ENCODE measurements around the gene CHSY1. TPM values are rescaled to one million over a fixed set of nuclear protein-coding genes. Genes with fewer than 3 reads are reported as not detected.

The CHSY1 gene
- total RNA-seq, 1 experiment from 2014 or later: 47.0 TPM

DNA sequence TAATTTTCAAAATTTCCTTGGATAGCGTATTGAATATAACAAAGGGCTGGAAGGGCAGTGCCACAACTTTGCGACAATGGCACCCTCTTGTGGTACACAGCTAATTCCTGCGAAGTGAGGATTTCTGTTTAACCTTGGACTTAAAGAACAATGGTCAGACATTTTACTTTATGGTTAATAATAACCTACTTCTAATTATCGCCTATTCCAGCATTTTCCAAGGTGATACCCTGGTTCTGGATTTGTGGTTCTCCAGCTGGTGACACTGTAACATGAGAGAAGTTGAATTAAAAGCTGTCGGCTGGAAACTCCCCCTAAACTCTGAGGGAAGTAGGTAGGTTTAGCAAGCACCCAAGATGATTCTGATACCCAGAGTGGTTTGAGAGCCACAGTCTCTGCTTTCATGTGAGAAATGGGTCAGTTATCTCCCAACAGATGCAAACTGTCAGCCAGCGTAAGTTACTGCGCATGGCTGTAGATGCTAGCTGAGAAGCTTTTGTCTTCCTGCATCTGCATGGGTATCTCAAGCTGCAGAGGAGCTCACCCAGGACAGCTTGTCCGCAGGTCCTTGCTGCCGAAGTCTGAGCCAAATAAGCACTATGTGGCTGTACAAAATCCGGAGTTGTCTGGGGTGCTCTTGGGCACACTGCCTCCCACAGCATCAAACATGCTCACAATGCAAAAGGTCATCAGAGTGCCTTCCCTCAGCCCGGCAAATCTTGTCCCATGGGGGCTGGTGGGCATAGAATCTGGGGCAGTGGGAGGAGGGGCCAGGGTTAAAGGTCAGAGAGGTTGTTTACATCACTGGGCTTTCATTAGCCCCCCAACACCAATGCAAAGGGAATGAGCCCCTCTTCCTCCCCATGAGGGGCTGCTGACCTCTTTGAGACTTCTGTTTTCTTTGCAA lies 6.6 kb upstream of the CHSY1 start:
- Histone ChIP-seq H3K36me3 (ENCODE audit: insufficient read depth, low read length, poor library complexity, severe bottlenecking) (no peaks in the 10 kb centered on the region), H3K9me3 (ENCODE audit: low read depth, low read length, poor library complexity, severe bottlenecking) (no peaks in the 10 kb centered on the region), H3K27me3 (replicated peaks; ENCODE audit: insufficient read depth, low read depth, low read length, poor library complexity) (no peaks in the 10 kb centered on the region), H3K4me1 (ENCODE audit: insufficient read depth, low read length, poor library complexity, severe bottlenecking) (no peaks in the 10 kb centered on the region), H3K27ac (ENCODE audit: low read depth, low read length, poor library complexity, severe bottlenecking) (no peak overlapping the region), H3K4me3 (ENCODE audit: low read depth, low read length, poor library complexity, severe bottlenecking) (no peak overlapping the region)
- no TSS peak for BruUV-seq (replicated peaks)
- POLR2A ChIA-PET (ENCODE audit: low non-redundant PET): no interaction called here
- peak; percentile 75 for DNase-seq (ENCODE audit: low spot score)
- TF ChIP-seq EZH2 (IDR thresholded peaks at IDR 0.05; ENCODE audit: borderline replicate concordance, low read depth, low read length, poor library complexity, severe bottlenecking): no peak
- TF ChIP-seq, protein P1, sequence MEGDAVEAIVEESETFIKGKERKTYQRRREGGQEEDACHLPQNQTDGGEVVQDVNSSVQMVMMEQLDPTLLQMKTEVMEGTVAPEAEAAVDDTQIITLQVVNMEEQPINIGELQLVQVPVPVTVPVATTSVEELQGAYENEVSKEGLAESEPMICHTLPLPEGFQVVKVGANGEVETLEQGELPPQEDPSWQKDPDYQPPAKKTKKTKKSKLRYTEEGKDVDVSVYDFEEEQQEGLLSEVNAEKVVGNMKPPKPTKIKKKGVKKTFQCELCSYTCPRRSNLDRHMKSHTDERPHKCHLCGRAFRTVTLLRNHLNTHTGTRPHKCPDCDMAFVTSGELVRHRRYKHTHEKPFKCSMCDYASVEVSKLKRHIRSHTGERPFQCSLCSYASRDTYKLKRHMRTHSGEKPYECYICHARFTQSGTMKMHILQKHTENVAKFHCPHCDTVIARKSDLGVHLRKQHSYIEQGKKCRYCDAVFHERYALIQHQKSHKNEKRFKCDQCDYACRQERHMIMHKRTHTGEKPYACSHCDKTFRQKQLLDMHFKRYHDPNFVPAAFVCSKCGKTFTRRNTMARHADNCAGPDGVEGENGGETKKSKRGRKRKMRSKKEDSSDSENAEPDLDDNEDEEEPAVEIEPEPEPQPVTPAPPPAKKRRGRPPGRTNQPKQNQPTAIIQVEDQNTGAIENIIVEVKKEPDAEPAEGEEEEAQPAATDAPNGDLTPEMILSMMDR (conservative IDR thresholded peaks at IDR 0.05; ENCODE audit: low read depth, low read length): peak; percentile 96
- CTCF ChIA-PET: interaction anchor here (0.6 to 1.4 kb wide), 8 partner anchors 130 to 250 kb away, joined by 3 to 8 read pairs (median 4); no protein-coding TSS in a partner anchor
- intact Hi-C loops (cut with micrococcal nuclease; ENCODE audit: unreplicated experiment): loop anchor here (1.0 to 10.0 kb wide), 4 partner anchors 170 to 624 kb away; partner anchors contain the start of gene LRRK1

DNA sequence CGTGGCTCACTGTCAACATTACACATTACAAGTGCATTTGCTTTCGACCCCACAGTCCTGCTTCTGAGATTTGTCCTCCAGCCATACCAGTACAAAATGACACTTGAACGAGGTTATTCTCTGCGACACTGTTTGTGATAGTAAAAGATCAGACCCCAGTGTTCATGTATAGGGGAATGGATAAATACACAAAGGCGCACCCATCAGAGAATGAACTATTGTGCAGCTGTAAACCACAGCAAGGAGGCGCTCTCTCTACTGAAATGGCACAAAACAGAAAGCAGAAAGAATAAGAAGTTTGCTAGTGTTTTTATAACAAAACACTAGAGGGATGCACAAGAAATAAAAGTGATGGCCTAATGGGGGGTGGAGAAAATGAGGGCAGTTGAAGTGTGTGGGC lies 4.9 kb upstream of the CHSY1 start:
- peak; percentile 51 for DNase-seq (ENCODE audit: low spot score)
- intact Hi-C loops (cut with micrococcal nuclease; ENCODE audit: unreplicated experiment): loop anchor here (10.0 kb wide), 2 partner anchors 342 to 622 kb away; partner anchors contain the start of gene LRRK1
- Histone ChIP-seq H3K27ac (ENCODE audit: low read depth, low read length, poor library complexity, severe bottlenecking) (no peak overlapping the region), H3K4me3 (ENCODE audit: low read depth, low read length, poor library complexity, severe bottlenecking) (no peak overlapping the region), H3K4me1 (ENCODE audit: insufficient read depth, low read length, poor library complexity, severe bottlenecking) (peaks cover 4% of the 10 kb centered on the region), H3K9me3 (ENCODE audit: low read depth, low read length, poor library complexity, severe bottlenecking) (no peaks in the 10 kb centered on the region), H3K27me3 (replicated peaks; ENCODE audit: insufficient read depth, low read depth, low read length, poor library complexity) (no peaks in the 10 kb centered on the region), H3K36me3 (ENCODE audit: insufficient read depth, low read length, poor library complexity, severe bottlenecking) (no peaks in the 10 kb centered on the region)
- no TSS peak for BruUV-seq (replicated peaks)
- CTCF ChIA-PET: interaction anchor here (0.6 kb wide), 1 partner anchor 376 kb away, joined by 3 read pairs; no protein-coding TSS in a partner anchor
- POLR2A ChIA-PET (ENCODE audit: low non-redundant PET): interaction anchor here (0.7 kb wide), 1 partner anchor 156 kb away, joined by 4 read pairs; no protein-coding TSS in a partner anchor
- TF ChIP-seq, protein P1 (conservative IDR thresholded peaks at IDR 0.05; ENCODE audit: low read depth, low read length): peak; percentile 62
- TF ChIP-seq EZH2 (IDR thresholded peaks at IDR 0.05; ENCODE audit: borderline replicate concordance, low read depth, low read length, poor library complexity, severe bottlenecking): no peak

DNA sequence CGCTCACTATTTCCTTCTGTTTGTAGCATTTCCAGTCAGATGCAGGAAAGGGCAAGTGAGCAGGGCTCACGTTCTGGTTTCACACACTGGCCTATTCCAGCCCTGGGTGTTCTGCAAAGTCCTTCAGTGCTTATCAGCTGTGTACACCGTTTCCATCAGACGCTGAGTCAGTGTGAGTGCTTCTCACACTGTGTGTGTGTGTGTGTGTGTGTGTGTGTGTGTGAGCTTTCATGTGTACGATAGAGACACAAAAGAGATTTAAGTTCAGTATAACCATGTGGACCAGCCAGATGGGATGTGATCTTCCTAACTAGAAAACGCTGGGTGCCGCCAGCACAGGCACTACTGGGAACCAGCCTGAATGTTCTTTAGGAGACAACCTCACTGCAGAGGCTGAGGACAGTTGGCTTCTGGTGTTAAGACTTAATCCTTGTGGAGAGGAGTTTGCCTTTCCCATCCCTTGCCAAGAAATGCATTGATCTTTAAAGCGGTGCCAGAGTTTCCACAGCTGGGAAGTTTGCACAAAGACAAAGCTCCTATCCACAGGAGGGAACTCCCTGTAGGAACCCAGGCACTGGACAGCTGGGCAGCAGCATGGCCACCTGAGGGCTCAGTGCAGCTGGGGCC lies 3.9 kb upstream of the CHSY1 start:
- Histone ChIP-seq H3K9me3 (ENCODE audit: low read depth, low read length, poor library complexity, severe bottlenecking) (no peaks in the 10 kb centered on the region), H3K36me3 (ENCODE audit: insufficient read depth, low read length, poor library complexity, severe bottlenecking) (no peaks in the 10 kb centered on the region), H3K4me3 (ENCODE audit: low read depth, low read length, poor library complexity, severe bottlenecking) (no peak overlapping the region), H3K4me1 (ENCODE audit: insufficient read depth, low read length, poor library complexity, severe bottlenecking) (peaks cover 4% of the 10 kb centered on the region), H3K27ac (ENCODE audit: low read depth, low read length, poor library complexity, severe bottlenecking) (no peak overlapping the region), H3K27me3 (replicated peaks; ENCODE audit: insufficient read depth, low read depth, low read length, poor library complexity) (no peaks in the 10 kb centered on the region)
- intact Hi-C loops (cut with micrococcal nuclease; ENCODE audit: unreplicated experiment): loop anchor here (10.0 kb wide), 2 partner anchors 341 to 621 kb away; partner anchors contain the start of gene LRRK1
- no peak for DNase-seq (ENCODE audit: low spot score)
- ChIA-PET CTCF (interaction anchor here (1.3 kb wide), 1 partner anchor 226 kb away, joined by 4 read pairs; no protein-coding TSS in a partner anchor), POLR2A (ENCODE audit: low non-redundant PET) (no interaction called here)
- TF ChIP-seq EZH2 (IDR thresholded peaks at IDR 0.05; ENCODE audit: borderline replicate concordance, low read depth, low read length, poor library complexity, severe bottlenecking): no peak
- TF ChIP-seq, protein P1 (conservative IDR thresholded peaks at IDR 0.05; ENCODE audit: low read depth, low read length): no peak
- BruUV-seq (replicated peaks): no TSS peak
